NCI-H146 treated with DMSO at 0.1 percent for 48 hours (cell line): ENCODE data around the gene SPRED1.
"Not testable (repeated sequence)": the region's sequence is repeated elsewhere in the genome, so short reads cannot be mapped to it uniquely, and the experiment has no call there.

Experiments used
- DNase-seq: peaks from one replicate; lab custom pipeline; 2025; ENCODE audit not compliant: unreplicated experiment; lab: John Stamatoyannopoulos, UW

The SPRED1 gene

DNA sequence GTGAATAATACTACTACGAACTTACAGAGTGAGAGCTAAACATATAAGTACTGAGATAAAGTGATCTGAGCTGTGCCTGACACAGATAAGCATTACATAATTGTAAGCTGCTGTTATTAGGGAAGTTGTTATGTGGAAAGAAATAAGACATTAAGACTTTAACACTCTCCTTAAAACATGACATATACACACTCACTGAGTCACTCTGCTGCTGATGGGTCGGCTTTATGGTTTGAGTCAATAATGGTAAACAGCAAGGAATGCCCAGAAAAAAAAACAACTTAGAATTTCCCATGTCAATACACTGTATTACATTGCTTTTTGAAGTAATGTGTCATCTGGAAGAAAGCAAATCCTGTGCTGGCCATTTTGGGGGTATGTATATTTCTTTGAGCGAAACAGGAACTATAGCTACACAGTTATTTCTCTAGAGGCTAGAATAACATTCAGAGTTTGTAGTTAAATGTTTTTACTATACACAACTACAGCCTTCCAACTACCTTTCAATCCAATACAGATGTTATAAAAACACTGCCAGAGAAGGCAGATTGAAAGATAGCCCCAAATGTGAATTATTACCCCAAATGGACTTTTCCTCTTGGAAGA lies 22.8 kb upstream of the SPRED1 start:
- DNase-seq: no peak

DNA sequence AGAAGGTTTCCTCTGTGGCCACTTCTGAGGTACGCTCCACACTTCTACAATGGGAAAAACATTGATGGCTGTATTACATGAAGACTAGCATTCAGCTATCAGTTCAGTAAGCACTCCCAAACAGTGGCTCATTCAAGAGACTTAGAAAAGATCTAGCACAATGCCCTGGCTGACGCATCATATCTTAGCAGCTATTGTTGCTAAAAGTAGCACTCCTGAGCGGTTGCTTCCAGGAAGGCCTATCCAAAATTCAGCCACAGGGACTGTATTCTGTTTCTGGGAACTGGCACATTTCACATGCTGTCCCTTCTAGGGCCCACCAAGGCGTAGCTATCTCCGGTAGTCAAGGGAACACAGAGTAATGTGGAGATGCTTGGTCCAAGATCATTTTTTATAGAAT lies 21.2 kb upstream of the SPRED1 start:
- no peak for DNase-seq

DNA sequence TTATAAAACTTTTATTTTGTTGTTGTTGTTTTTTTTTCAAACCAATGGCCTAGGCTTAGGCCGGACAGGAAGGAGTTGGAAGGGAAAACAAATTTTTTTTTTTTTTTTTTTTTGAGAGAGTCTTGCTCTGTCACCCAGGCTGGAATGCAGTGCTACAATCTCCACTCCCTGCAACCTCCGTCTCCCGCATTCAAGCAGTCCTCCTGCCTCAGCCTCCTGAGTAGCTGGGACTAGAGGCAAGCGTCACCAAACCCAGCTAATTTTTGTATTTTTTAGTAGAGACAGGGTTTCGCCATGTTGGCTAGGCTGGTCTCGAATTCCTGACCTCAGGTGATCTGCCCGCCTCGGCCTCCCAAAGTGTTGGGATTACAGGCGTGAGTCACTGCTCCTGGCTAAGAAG lies 15.6 kb upstream of the SPRED1 start:
- not testable (repeated sequence) for DNase-seq

DNA sequence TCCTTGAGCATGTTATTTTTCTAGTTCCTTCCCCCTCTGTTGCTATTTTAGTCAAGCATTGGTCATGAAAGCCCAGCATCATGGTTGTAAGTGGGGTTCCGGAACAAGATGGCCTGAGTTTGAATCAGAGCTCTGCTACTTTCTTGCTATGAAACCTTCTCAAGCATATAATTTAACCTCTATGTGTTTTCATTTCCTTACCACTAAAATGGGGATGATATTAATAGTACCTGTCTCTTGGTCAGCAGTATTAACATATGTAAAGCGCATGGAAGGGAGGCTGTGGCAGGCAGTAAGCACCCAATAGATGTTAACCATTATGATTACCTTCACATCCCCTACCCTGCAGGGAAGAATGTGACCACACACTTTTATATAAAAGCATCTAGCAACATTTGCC lies 14.3 kb upstream of the SPRED1 start:
- no peak for DNase-seq

DNA sequence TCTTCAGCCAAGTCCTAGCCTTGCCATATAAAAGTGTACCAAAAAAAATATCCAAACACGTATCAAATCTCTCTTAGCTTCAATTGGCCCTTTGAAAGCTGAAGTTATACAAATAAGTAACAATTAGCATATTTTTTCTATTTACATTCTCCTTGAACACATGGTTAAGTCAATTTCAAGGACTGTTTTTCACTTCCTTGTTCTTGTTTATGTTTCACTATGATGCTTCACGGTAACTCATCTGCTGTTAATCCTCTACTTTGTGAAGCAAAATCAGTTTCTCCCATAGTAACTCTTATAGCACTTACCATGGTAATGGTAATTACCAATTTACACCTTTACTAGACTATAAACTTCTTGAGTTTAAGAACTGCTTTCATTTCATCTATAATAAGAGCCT lies 10.6 kb upstream of the SPRED1 start:
- DNase-seq: no peak

DNA sequence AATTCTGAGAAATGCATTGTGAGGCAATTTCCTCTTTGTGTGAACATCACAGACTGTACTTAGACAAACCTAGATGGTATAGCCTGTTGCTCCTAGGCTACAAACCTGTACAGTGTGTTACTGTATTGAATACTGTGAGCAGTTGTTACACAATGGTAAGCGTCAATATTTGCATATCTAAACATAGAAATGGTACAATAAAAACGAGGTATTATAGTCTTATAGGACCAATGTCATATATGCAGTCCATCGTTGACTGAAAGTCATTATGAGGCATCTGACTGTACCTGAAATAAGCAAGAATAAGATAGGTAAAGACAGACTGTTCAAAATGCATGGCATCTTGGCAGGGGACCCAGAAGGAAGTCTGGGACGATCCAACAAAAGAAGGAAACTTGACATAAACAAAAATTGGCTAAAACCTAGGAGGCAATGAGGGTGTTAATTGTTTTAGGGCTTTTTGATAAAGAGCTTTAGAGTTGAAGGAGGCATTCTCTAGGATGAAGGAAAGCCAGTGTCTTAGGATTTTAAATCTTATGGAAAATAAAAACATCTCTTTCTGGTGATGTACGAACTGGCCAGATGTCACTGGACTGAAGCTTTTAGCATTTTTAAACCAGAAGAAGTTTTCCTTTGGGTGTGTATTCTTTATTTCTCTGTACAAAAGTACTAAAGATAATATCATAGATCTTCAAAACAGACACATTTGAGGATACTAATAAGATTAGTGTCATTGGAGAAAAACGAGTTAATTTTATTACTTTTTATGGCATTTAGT lies 9.2 kb upstream of the SPRED1 start:
- no peak for DNase-seq

DNA sequence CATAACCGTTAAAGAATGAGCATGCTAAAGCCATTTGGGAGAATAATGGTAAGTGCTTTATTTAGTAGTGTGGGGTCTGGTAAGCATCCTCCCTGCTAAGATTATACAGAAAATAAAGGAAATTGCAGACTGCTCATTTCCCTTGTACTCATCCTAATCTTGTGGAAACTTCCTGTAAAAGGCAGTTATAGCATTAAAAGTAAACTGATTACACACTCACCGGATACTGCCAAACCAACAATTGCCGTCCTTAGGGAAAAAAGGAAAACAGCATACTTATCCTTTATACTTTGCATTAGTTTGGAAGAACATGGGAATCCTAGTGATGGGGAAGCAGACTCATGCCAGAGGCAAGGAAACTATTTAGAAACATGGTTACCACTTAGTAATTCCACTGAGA lies 5.3 kb upstream of the SPRED1 start:
- DNase-seq: no peak

DNA sequence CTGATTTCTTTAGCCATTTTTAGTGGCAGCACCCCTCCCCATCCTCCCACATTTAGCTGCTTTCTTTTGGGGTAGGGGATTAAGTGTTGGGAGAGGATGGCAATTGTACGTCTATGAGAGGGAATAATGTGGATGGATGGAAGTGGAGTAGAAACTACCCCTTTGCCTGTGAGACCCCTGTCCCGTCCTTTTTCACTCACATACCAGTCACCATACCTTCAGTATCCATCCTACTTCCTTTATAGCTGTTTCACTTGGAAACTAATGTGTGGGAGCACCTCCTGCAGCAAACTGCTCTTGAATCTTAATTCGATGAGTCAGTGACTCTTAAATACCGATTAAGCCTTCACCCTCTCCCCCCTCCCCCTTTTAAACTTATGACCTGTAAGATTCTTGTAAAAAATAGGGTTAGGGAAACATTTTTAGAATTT lies 730 bp downstream of the SPRED1 start:
- DNase-seq: no peak

DNA sequence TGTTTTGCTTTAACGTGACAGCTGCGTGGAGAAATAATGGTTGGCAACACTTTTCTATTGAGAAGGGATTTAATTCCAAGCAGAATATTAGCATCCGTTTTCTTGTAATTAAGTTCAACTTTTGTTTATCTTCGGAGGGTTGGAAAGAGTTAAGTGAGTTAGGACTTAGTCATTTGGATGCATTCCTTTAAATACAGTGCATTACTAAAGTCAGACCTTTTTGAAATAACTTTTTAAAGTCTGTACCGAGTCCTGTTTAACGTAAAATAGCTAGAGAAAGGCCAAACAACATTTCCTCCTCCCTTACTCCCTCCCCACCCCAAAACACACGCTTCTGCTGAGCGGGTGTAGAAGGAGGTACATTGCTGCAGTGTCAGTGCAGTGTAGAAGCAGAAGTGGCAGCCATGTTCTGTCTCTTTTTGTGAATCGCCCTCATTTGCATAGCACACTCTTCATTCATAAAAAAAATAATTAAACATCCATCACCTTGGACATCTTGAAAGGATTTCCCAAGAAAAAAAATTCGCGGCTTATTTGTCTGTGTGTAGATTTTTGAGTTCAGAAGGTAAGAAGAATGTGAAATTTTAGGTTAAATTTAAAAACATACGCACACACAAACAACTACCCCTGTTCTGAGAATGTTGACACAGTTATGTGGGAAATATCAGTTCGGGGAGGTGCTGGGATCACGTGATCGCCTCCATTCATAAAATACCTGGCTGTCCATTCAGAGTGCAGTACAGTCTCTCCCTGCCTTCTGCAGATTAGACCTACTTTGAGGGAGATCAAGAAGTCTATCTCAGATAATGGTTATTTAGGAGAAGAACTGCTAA lies 1.6 kb downstream of the SPRED1 start:
- peak; percentile 65 for DNase-seq

DNA sequence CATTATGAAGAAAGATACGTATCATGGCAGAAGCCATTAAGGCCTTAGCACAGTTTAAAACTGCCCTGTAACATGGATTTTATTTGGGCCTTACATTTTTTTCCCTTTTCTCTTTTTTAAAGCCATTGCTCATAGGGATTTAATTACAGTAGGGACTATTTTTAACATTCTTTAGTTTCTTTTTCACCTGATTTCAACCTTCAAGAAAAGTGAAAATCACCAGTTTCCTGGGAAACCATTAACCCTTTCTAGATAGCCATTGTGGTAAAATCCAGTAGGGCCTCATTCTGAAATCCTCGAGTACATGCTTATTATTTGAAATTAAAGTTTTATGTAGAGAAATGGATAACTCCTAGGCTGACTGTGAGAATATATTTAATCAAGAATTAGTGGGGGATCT lies 3.1 kb downstream of the SPRED1 start:
- no peak for DNase-seq

DNA sequence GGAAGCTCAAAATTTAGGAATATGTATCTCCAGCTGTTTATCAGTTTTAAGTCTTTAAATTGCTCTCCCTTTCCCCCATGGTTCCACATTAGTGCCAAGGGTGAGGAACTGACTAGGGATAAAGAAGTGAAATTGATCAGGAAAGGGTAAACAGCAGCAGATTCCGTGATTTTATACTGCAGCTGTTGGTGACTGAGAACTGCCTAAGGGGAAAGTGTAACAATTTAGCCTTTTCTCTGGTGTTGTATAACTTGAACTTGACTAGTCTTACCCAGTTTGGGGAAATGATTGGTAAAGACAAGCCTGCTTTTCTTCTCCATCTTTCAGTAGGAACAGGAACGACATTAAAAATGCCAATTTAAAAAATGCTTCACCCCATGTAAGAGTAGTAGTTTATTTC lies 5.0 kb downstream of the SPRED1 start:
- no peak for DNase-seq

DNA sequence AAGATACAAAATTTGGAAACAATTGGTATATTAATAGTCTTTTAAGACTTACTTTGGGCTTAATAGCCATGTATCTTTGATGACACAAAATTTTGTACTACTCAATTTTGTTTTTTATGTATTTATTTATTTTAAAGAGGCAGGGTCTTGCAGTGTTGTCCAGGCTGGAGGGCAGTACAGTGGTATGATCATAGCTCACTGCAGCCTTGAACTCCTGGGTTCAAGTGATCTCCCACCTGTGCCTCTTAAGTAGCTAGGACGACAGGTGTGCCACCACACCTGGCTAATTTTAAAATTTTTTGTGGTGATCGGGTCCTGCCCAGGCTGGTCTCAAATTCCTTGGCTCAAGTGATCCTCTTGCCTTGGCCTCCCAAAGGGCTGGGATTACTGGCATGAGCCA lies 6.5 kb downstream of the SPRED1 start:
- no peak for DNase-seq

DNA sequence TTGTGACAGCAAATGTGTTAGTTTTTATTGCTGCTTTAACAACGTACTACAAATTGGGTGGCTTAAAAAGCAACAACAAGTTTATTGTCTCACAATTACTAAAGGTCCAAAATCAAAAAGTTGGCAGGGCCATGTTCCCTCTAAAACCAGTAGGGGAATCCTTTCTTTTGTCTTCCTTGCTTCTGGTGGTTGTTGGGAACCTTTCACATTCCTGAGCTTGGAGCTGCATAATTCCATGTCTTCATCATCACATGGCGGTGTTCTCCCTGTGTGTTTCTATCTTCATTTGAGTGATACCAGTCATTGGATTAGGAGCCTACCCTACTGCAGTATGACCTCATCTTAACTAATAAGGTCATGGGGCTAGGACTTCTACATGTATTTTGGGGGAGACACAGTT lies 7.4 kb downstream of the SPRED1 start:
- DNase-seq: no peak

DNA sequence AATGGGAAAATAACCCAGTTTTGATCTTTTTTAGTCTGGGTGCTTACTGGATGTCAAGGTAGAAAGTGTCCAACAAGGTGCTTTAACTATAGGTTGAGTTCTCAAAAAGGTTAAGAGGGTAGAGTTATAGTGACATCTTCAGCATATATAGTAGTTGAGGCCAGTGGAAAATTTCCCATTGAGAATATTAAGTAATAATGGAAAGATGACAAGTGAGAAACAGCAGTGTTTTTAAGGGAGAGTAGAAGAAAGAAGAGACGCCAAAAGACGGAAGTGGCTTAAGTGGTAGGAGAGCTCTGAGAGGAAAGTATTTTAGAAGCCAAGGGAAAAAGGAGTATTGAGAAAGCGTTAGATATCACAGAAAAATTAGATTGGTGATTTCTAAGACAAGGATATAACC lies 10.6 kb downstream of the SPRED1 start:
- no peak for DNase-seq

DNA sequence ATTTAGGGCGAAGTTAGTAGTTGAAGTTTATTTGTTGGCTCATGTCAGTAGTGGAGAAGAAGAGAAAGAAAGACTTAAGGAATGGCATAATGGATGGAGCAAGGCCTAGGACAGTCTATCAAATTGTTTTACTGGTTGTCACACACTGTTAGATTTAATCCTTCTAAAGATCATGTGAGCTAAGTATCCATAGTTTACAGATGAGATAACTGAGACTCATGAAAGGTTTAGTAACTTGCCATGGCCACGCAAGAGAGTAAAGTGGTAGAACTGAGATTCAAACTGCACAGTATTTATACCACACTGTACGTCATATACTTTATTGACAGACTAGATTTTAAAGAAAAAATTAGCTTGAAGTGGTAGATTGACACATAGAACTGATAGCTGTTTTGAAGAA lies 11.4 kb downstream of the SPRED1 start:
- no peak for DNase-seq

DNA sequence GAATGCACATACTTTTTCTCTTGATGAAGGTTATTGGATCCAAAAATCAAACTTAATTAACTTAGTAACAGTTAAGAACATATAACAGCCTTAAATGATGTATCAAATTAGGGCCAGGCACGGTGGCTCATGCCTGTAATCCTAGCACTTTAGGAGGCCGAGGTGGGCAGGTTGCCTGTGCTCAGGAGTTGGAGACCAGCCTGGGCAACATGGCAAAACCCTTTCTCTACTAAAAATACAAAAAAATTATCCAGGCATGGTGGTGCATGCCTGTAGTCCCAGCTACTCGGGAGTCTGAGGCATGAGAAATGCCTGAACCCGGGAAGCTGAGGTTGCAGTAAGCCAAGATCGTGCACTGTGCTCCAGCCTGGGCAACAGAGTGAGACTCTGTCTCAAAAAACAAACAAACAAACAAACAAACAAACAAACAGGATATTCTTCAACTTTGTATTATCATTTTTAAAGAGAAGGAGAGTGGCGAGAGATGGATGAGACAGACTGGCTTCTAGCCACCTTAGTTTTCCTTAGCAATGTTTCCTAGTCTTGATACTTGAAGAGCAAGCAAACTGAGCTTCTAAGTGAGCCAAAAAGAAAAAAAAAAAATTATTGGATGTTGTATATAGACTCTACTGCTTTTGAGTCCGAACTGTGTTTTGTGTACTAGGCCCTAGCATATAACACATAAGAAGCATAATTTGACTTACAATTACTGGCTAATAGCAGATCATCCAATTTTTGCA lies 13.8 kb downstream of the SPRED1 start:
- DNase-seq: no peak

DNA sequence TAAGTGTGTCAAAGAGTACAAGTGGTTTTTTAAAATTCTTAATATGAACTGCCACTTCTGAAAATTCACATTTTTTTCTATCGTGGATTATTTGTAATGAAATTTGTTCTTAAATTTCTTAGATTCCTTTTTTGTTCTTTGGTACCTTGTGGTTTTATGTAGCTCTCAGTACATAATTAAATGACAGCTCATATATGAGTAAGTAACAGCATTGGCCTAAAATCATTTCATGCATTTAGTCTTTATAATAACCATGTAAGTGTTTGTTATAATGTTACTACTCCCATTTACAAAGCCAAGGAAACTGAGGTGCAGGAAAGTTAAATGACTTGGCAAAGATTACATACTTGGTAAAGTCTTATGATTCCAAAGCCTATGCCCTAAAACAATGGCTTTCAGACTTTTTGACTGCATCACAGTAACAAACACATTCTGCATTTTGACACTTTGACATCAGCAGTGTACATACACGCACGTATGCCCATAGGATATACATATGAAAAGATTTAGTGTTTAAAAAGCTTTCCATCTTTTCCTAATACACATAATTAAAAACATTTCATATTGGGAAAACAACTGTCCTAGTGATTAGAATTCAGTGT lies 14.9 kb downstream of the SPRED1 start:
- DNase-seq: no peak

DNA sequence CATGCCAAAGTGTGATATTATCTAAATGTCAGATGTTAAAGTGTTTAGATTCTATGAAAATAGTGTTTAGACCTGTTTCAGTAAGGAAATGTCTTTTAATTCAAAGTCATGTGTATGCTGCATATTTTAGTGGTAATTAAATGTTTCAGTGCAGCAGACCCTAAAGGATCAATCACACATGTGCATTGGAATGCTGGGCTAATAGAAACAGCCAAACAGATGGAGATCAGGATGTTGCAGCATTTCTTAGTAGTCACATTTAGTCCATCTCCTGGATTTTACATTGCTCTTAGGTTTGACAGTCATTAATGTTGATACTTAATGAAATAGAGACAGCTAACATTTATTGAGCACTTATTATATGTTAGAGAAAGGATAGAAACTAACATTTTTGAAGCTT lies 18.5 kb downstream of the SPRED1 start:
- no peak for DNase-seq

DNA sequence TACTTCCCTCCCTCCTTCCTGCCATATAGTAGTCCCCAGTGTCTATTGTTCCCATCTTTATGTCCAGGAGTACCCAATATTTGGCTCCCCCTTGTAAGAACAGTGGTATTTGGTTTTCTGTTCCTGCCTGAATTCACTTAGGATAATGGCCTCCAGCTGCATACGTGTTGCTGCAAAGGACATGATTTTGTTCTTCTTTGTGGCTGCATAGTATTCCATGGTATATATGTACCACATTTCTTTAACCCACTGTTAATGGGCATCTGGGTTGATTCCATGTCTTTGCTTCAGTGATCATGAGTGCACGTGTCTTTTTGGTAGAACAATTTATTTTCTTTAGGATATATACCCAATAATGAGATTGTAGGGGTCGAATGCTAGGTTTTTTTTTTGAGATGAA lies 19.3 kb downstream of the SPRED1 start:
- DNase-seq: no peak

DNA sequence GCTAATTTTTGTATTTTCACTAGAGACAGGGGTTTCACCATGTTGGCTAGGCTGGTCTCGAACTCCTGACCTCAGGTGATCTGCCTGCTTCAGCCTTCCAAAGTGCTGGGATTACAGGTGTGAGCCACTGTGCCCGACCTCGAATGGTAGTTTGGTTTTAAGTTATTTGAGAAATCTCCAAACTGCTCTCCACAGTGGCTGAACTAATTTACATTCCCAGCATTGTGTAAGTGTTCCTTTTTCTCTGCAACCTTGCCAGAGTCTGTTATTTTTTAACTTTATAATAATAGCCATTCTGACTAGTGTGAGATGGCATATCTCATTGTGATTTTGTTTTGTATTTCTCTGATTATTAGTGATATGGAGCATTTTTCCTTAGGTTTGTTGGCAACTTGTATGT lies 19.8 kb downstream of the SPRED1 start:
- DNase-seq: not testable (repeated sequence)

DNA sequence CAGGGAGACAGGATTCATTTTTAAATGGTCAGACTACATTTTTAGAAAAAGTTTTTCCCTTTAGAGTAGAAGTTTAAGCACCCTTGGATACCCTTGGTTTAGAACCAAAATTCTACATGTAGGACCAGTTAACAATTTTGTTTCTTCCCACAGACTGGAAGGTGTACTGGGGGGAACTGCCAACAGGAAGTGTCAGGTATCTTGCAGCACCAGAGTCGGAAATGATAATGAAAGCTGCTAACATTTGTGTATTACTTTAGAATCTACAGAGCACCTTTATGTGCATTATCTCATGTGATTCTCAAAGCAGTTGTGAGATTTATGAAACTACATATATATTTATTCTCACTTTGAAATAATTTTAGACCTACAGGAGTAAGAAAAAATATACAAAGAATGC lies 21.5 kb downstream of the SPRED1 start:
- DNase-seq: no peak
